Hematopoietic multipotent progenitor cell treated with erythropoietin and hydrocortisone succinate and interleukin-3 and kit ligand, for 4 days (in vitro differentiated cells): Measurements from ENCODE around the gene GDPD3.
A peak's percentile ranks its signal among the peaks of the same experiment; 100 is the strongest.
"Not testable (repeated sequence)": the region's sequence is repeated elsewhere in the genome, so short reads cannot be mapped to it uniquely, and the experiment has no call there.

Experiments
- DNase-seq: peaks from one replicate; pipeline ENCODE4 v3.0.0-alpha.2; 2015

The GDPD3 gene, protein sequence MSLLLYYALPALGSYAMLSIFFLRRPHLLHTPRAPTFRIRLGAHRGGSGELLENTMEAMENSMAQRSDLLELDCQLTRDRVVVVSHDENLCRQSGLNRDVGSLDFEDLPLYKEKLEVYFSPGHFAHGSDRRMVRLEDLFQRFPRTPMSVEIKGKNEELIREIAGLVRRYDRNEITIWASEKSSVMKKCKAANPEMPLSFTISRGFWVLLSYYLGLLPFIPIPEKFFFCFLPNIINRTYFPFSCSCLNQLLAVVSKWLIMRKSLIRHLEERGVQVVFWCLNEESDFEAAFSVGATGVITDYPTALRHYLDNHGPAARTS

DNA sequence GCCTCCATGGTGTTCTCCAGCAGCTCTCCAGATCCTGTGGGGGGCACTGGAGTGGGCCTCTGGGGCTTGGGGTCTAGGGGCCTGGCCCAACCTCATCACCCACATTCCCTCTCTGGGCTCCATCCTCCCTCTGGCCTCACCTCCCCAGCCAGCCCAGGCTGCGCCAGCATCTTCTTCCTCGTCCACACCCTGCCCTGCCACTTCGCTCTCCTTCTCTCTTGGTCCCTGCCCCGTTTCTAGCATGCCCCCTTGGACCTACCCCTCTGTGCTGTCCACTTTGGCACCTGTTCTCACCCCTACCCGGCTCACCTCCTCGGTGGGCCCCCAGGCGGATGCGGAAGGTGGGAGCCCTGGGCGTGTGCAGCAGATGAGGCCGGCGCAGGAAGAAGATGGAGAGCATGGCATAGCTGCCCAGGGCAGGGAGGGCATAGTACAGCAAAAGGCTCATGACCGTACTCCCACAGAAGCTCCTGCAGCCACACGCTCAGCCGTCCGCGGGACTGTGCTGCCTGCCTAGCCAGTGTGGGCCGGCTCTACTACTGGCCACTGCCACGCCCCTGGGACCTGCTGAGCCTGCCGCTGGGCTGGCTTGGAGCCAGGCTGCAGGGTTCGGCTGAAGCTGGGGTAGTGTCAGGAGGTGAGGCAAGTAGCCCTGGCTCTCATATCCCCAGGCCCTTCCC lies at the start of gene GDPD3:
GDPD3 (minus strand) TSS at position 507 of the 680 bp plus-strand sequence; CDS start at position 448, 59 bp downstream.
- DNase-seq: peak; percentile 67

DNA sequence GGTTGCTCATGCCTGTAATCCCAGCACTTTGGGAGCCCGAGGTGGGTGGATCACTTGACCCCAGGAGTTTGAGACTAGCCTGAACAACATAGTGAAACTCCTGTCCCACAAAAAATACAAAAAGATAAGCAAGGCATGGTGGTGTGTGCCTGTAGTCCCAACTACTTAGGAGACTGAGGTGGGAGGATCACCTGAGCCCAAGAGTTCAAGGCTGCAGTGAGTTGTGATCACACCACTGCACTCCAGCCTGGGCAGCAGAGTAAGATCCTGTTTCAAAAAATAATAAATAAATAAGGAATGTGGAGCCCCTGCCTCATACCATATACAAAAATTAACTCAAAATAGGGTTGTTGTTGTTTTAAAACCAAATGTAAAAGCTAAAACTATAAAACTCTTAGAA lies 43.9 kb upstream of the GDPD3 start:
- DNase-seq: no peak

DNA sequence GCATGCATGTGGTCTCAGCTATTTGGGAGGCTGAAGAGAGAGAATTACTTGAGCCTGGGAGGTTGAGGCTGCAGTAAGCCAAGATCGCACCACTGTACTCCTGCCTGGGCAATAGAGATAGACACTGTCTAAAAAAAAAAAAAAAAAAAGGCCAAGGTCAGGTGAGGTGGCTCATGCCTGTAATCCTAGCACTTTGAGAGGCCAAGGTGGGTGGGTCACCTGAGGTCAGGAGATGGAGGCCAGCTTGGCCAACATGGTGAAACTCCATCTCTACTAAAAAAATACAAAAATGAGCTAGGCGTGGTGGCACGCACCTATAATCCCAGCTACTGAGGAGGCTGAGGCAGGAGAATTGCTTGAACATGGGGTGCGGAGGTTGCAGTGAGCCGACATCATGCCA lies 41.9 kb upstream of the GDPD3 start:
- DNase-seq: no peak

DNA sequence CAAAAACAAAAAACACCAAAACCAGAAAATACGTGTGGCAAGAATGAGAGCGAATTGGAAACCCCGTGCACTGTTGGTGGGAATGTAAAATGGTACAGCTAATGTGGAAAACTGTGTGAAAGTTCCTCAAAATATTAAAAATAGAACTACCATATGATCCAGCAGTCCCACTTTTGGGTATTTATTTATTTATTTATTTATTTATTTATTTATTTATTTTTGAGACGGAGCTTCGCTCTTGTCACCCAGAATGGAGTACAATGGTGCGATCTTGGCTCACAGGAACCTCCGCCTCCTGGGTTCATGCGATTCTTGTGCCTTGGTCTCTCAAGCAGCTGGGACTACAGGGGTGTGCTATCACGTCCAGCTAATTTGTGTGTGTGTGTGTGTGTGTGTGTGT lies 39.2 kb upstream of the GDPD3 start:
- no peak for DNase-seq

DNA sequence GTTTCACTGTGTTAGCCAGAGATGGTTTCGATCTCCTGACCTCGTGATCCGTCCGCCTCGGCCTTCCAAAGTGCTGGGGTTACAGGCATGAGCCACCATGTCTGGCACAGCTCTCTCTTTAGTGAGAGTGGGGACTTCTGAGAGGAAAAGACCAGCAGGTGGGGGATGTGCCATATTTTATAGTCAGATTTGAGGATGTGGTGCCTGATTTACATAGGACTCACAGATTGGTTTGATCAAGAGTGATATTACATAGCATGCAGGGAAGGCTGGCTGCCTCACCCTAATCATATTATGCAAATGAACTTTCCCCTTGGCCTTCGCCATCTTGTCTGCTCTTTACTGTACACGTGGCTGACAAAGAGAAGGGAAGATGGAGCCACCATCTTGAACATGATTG lies 37.8 kb upstream of the GDPD3 start:
- DNase-seq: no peak

DNA sequence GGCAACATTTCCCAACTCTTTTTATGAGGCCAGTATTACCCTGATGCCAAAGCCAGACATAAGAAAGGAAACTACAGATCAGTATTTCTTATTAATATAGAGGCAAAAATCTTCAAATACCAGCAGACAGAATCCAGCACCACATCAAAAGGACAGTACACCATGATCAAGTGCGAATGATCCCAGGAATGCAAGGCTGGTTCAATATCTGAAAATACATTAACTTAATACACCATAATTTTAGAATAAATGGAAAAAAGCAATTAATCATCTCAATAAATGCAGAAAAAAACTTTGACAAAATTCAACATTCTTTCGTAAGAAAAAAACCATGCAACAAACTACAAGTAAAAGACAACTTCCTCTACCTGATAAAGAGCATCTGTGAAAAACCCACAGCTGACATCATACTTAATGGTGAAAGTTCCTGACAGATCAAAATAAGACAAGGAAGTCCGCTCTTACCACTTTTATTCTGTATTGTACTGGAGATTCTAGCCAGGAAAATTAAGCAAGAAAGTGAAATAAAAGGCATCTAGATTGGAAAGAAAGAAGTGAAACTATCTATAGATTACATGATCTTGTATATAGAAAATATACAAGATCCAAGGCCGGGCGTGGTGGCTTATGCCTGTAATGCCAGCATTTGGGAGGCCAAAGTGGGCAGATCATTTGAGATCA lies 36.1 kb upstream of the GDPD3 start:
- no peak for DNase-seq

DNA sequence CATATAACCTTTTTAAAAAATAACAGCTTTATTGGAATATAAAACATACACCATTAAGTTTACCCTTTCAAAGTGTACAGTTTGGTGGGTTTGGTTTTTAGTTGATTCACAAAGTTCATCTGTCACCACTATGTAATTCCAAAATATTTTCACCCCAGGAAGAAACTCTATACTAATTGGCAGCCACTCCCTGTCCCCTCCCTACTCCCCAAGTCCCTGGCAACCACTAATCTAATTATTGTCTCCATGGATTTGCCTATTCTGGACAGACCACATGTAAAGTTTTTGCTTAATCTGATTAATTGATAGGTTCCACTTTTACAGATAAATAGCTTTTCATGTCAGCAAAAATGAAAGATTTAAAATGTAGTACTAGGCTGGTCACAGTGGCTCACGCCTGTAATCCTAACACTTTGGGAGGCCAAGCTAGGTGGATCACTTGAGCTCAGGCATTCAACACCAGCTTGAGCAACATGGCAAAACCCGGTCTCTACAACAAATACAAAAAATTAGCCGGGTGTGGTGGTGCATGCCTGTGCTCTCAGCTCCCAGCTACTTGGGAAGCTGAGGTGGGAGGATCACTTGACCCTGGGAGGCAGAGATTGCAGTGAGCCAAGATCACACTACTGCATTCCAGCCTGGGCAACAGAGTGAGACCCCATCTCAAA lies 34.6 kb upstream of the GDPD3 start:
- no peak for DNase-seq

DNA sequence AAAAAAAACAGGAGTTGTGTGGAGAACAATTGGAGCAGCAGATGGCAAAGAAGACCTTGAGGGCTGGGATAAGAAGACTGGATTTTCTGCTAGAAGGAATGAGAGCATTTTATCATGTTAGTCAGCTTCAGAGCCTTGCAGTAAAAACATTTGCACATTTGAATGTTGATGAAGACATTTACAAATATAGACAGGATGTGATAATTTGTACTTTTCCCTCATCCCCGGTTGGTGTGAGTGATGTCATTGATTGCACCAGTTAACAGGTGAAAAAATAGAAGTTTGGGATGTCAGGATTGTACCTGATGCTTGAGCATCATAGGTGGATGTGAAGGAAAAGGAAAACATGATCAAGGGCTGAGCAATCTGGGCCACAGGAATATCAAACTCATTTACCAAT lies 32.3 kb upstream of the GDPD3 start:
- no peak for DNase-seq

DNA sequence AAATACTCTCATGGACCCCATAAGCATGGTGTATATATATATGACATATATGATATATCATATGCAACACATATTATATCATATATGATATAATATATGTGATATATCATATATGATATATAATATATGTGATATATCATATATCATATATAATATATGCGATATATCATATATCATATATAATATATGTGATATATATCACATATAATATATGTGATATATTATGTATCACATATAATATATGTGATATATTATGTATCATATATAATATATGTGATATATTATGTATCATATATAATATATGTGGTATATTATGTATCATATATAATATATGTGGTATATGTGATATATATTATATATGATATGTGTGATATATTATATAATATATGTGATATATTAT lies 31.6 kb upstream of the GDPD3 start:
- no peak for DNase-seq

DNA sequence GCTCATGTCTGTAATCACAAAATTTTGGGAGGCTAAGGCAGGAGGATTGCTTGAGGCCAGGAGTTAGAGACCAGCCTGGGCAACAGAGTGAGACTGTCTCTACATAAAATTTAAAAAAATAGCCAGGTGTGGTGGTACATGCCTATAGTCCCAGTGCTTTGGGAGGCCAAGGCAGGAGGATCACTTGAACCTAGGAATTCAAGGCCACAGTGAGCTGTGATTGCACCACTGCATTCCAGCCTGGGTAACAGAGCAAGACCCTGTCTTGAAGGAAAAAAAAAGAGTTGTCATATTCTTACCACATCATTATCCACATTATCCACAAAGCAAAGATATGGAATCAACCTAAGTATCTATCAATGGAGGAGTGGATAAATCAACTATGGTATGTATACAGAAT lies 30.7 kb upstream of the GDPD3 start:
- no peak for DNase-seq

DNA sequence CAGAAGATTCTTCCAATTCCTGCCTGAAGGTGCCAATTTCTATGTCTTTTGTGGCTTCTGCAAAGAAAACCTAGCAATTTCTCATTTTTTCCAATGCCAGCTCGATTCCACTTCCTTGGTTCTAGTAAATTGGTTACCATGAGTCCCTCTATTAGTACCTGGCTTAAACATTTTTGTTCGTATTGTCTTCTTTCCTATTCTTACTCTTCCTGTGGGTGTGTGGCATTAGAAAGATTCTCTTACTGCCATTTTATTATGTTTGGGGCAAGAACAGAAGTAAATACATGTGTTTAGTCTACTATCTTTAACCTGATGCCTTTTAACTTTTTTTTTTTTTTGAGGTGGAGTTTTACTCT lies 30.0 kb upstream of the GDPD3 start:
- DNase-seq: no peak

DNA sequence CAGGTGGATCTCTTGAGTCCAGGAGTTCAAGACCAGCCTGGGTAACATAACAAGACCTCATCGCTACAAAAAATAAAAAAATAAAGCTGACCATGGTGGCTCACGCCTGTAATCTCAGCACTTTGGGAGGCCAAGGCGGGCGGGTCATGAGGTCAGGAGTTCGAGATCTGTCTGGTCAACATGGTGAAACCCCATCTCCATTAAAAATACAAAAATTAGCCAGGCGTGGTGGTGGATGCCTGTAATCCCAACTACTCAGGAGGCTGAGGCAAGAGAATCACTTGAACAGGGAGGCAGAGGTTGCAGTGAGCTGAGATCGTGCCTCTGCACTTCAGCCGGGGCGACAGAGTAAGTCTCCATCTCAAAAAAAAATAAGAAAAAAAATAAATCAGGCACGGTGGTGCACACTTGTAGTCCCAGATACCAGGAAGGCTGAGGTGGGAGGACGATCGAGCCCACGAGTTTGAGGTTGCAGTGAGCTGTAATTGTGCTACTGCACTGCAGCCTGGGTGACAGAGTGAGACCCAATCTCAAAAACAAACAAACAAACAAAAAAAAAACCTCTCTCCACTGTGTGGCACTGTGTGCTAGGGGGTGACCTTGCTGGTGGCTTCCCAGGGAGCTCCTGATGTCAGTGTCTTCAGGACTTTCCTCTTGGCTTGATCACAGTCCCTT lies 29.5 kb upstream of the GDPD3 start:
- peak; percentile 64 for DNase-seq

DNA sequence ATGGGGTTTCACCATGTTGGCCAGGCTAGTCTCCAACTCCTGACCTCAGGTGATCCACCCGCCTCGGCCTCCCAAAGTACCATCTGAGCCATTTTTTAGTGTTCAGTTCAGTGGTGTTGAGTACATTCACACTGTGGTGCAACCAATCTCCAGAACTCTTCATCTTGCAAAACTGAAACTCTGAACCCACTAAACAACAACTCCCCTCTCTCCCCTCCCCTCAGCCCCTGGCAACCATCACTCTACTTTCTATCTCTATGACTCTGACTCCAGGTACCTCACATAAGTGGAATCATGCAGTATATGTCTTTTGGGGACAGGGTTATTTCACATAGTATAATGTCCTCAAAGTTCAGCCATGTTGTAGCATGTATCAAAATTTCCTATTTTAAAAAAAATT lies 28.4 kb upstream of the GDPD3 start:
- no peak for DNase-seq

DNA sequence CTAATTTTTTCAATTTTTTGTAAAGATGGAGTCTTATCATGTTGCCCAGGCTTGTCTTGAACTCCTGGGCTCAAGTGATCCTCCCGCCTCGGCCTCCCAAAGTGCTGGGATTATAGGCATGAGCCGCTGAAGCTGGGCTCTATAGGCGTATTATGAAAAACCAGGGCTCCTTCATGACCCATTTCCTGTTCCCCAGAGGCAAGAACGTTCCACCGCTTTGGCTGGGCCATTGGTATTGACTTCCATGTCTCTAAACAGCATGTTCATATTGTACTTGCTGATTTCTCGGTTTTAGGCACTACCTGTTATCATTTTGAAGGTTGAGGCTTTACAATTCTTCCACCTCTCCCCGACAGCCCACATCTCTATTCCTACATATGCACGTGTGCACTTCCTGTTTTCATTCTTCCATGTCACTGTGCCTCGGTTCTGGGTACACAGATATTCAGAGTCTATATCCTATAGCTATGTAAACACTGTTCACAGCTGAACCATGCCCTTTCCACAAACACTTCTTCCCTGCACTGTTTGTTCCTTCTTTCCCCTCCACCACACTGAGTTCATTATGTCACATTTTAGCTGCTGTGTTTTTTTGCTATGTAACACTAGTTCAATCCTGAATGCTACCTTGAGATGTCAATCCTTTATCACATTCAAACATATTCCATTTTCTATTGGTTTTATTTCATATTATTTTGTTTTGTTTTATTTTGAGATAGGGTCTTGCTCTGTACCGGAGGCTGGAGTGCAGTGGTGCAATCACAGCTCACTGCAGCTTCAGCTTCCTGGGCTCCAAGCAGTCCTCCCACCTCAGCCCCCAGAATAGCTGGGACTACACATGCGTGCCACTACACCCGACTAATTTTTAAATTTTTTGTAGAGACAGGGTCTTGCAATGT lies 26.5 kb upstream of the GDPD3 start:
- DNase-seq: peak; percentile 36

DNA sequence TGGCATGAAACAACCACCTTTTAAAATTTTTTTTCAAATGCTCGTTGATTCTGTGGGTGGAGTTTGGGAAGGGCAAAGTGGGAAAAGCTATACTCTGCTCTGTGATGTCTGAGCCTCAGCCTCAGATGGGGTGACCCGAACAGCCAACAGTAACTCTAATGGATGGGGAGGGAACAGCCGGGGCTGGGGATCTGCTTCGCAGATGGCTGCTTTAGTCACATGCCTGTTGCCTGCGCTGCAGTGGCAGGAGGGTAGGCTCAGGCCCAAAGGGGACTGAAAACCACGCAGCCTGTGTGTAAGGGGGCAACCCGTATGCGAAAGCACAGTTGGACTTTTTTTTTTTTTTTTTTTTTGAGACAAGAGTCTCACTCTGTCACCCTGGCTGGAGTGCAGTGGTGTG lies 24.6 kb upstream of the GDPD3 start:
- no peak for DNase-seq

DNA sequence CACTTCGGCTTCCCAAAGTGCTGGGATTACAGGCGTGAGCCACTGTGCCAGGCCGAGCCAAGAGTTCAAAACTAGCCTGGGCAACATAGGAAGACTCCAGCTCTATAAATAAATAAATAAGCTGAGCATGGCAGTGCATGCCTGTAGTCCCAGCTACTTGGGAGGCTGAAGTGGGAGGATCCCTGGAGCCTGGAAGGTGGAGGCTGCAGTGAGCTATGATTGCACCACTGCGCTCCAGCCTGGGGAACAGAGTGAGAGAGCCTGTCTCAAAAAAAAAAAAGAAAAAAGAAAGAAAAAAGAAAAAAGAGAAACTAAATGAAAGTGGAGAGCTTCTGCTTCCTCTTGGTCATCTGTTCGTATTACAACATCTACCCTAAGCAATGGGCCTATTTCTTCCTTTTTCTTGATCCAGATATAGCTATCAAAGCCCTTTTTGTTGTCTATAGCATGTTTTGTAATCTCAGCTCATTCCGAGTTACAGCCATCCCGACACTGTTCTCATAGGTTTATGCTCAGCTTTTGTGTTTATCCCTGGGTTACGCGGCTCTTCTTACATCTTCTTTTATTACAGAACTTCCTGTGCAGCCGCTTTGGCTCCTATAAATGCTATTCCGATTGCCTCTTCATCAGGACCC lies 23.8 kb upstream of the GDPD3 start:
- peak; percentile 54 for DNase-seq

DNA sequence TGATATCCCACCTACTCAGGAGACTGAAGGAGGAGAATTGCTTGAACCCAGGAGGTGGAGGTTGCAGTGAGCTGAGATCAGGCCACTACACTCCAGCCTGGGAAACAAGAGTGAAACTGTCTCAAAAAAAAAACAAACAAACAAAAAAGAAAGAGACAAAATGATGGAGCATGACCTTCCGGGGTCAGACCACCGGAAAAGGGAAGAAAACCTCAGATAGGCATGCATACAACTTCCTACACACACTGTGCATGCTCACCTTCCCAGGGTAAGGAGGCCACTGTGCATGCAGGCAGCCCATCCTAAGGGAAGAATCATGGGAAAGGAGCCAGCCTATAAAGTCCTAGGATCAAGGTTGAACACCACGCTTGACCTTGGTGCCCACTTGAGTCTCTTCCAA lies 19.3 kb upstream of the GDPD3 start:
- DNase-seq: no peak

DNA sequence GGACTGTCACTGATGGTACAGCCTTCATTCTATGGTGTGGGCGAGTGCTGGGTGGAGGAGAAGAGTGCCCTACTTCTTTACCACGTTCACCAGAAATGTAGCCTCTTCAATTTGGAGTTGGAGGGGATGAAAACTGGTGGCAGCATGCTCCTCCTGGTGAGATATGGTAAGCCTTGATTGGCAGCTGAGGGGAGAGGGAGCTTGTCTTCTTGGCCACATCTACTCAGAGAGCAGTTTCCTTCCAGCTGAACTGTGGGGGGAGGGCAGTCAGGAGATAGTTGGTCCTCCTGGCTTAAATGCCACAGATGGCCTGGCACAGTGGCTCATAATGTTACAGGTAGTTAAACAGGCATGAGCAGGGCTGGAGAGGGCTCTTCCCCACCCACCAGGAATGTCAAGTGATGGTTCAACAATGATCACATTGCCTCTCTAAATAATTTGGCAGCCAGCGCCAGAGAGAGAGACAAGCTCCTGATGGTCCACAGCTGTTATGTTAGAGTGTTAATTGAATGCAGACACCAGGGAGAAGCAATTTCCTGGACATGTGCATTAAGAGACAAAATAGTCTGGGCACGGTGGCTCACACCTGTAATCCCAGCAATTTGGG lies 18.6 kb upstream of the GDPD3 start:
- DNase-seq: no peak

DNA sequence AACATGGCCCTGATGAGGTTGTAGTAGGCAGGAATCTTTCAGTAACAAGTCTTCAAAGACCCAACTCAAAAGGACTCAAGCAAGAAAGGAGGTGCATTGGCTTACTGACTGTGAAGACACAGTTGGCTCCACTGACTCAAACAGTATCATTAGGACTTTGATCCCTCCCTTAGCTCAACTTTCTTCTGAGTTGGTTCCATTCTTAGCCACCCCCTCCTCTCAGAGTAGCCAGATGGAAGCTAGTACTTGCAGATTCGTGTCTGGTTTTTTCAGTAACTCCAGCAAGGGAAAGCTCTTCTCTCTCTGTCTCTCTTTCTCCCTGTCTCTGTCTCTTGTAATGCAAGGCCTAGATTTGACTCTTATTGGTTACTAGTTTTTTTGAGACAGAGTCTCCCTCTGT lies 14.7 kb upstream of the GDPD3 start:
- DNase-seq: no peak

DNA sequence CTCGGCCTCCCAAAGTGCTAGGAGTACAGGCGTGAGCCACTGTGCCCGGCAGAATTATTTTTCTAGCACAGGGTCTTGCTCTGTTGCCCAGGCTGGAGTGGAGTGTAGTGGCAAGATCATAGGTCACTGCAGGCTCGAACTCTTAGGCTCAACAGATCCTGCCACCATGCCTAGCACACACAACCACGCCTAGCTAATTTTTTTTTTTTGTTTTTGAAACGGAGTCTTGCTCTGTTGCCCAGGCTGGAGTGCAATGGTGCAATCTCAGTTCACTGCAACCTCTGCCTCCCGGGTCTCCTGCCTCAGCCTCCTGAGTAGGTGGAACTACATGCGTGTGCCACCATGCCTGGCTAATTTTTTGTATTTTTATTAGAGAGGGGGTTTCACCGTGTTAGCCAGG lies 12.4 kb upstream of the GDPD3 start:
- not testable (repeated sequence) for DNase-seq

DNA sequence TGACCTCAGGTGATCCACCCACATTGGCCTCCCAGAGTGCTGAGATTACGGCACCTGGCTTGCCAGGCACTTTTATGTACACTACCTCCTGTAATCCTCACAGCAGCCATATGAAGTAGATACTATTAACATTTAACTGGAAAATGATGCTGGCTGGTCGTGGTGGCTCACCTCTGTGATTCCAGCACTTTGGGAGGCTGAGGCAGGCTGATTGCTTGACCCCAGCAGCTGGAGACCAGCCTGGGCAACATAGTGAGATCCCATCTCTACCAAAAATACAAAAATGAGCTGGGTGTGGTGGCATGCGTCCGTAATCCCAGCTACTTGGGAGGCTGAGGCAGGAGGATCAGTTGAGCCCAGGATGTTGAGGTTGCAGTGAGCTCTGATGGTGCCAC lies 11.6 kb upstream of the GDPD3 start:
- no peak for DNase-seq
